Keratinocyte (primary cell): ENCODE measurements around the gene PGS1. TPM values are rescaled to one million over a fixed set of nuclear protein-coding genes. Genes with fewer than 3 reads are reported as not detected.

Experiments used
- DNase-seq: peaks from one replicate; pipeline ENCODE4 v3.0.0-alpha.2; 2011; ENCODE audit warnings: low read depth, missing footprints, low spot score
- FAIRE-seq: peaks from 2 replicates; lab custom pipeline; 2011; peaks lifted over from hg19 to GRCh38; lab: Jason Lieb, UNC
- H2AFZ ChIP-seq: 2 replicates; pipeline ENCODE4 v1.6.0; 2012; ENCODE audit warnings: low read length, control low read depth, inconsistent platforms; ENCODE audit not compliant: control insufficient read depth
- H3K27ac ChIP-seq: 2 replicates; pipeline ENCODE4 v1.5.1; 2011; ENCODE audit warnings: low read length; ENCODE audit not compliant: control insufficient read depth, insufficient read depth
- H3K27me3 ChIP-seq: 3 replicates; pipeline ENCODE4 v1.6.0; 2011; ENCODE audit warnings: low read length; ENCODE audit not compliant: control insufficient read depth, insufficient read depth; ENCODE audit errors: extremely low read depth
- H3K36me3 ChIP-seq, 2 experiments: 2 replicates in 1 of 2; 3 replicates in 1 of 2; pipeline ENCODE4 v1.5.1; 2011; ENCODE audit warnings: low read length in 2 of 2, mild to moderate bottlenecking in 1 of 2; ENCODE audit not compliant: control insufficient read depth in 2 of 2, insufficient read depth in 2 of 2; ENCODE audit errors: extremely low read depth in 1 of 2
- H3K4me1 ChIP-seq: 3 replicates; pipeline ENCODE4 v1.5.1; 2011; ENCODE audit warnings: low read length; ENCODE audit not compliant: control insufficient read depth, insufficient read depth; ENCODE audit errors: extremely low read depth
- H3K4me2 ChIP-seq: 3 replicates; pipeline ENCODE4 v1.6.0; 2011; ENCODE audit warnings: low read depth, low read length; ENCODE audit not compliant: control insufficient read depth, insufficient read depth; ENCODE audit errors: extremely low read depth
- H3K4me3 ChIP-seq, 3 experiments: fragments of 200-600 bp in 1 of 3; sonication (generic) in 1 of 3; 2 replicates in 2 of 3; 3 replicates in 1 of 3; pipeline ENCODE4 v1.5.1; 2011 to 2016; ENCODE audit warnings: low read length in 3 of 3, mild to moderate bottlenecking in 3 of 3, control low read depth in 2 of 3, inconsistent platforms in 1 of 3, low read depth in 1 of 3, mixed read lengths in 1 of 3, mixed run types in 1 of 3, moderate library complexity in 1 of 3; ENCODE audit not compliant: control insufficient read depth in 2 of 3, insufficient read depth in 2 of 3; ENCODE audit errors: extremely low read depth in 1 of 3
- H3K79me2 ChIP-seq: 2 replicates; pipeline ENCODE4 v1.6.0; 2012; ENCODE audit warnings: low read length; ENCODE audit not compliant: control insufficient read depth, insufficient read depth
- H3K9ac ChIP-seq: 3 replicates; pipeline ENCODE4 v1.6.0; 2011; ENCODE audit warnings: low read length; ENCODE audit not compliant: control insufficient read depth, insufficient read depth; ENCODE audit errors: extremely low read depth
- H3K9me1 ChIP-seq: 3 replicates; pipeline ENCODE4 v1.6.0; 2011; ENCODE audit warnings: low read length; ENCODE audit not compliant: control insufficient read depth, insufficient read depth; ENCODE audit errors: extremely low read depth
- H3K9me3 ChIP-seq: 2 replicates; pipeline ENCODE4 v1.5.1; 2012; ENCODE audit warnings: low read depth, low read length; ENCODE audit not compliant: control insufficient read depth
- H4K20me1 ChIP-seq: 3 replicates; pipeline ENCODE4 v1.6.0; 2011; ENCODE audit warnings: low read length; ENCODE audit not compliant: control insufficient read depth, insufficient read depth; ENCODE audit errors: extremely low read depth
- CTCF ChIP-seq, 3 experiments: IDR thresholded peaks in 1 of 3; conservative IDR thresholded peaks in 1 of 3; optimal IDR thresholded peaks in 1 of 3; 2 replicates in 2 of 3; 3 replicates in 1 of 3; pipeline versions ENCODE3 to v1.5.1; 2011; ENCODE audit warnings: low read length in 3 of 3, mild to moderate bottlenecking in 3 of 3, moderate library complexity in 2 of 3, control low read depth in 1 of 3, inconsistent platforms in 1 of 3; ENCODE audit not compliant: insufficient read depth in 2 of 3; ENCODE audit errors: extremely low read depth in 1 of 3
- EZH2 ChIP-seq: IDR thresholded peaks from one replicate; pipeline ENCODE4 v1.6.1; 2012; ENCODE audit warnings: inconsistent platforms, mild to moderate bottlenecking, low read length, moderate library complexity
- dilution Hi-C: fragments of 300-500 bp; cut with MboI; formaldehyde crosslinking; loops from one replicate; pipeline ENCODE4 v1.7.0; 2020; ENCODE audit warnings: low sequenced_read_pairs; ENCODE audit not compliant: extremely low pct_ligation_motif_present
- polyA plus RNA-seq, 5 experiments: library from polyadenylated mRNA; depleted of rRNA in 3 of 5; stranded (reverse) in 3 of 5; stranded (forward) in 1 of 5; unstranded in 1 of 5; fragments of >200 nt; gene quantifications; 1 replicate in 1 of 5; 2 replicates in 3 of 5; 3 replicates in 1 of 5; pipeline versions ENCODE4 v1.2.1 to v1.2.3, GENCODE V29; 2011 to 2012; ENCODE audit warnings: missing spikeins in 2 of 5, low read depth in 1 of 5, low replicate concordance in 1 of 5

PGS1 gene
- polyA plus RNA-seq, 1 donor (not counting 4 experiments of a cell fraction or from before 2014, with no cell fraction given): 19.6 TPM

DNA sequence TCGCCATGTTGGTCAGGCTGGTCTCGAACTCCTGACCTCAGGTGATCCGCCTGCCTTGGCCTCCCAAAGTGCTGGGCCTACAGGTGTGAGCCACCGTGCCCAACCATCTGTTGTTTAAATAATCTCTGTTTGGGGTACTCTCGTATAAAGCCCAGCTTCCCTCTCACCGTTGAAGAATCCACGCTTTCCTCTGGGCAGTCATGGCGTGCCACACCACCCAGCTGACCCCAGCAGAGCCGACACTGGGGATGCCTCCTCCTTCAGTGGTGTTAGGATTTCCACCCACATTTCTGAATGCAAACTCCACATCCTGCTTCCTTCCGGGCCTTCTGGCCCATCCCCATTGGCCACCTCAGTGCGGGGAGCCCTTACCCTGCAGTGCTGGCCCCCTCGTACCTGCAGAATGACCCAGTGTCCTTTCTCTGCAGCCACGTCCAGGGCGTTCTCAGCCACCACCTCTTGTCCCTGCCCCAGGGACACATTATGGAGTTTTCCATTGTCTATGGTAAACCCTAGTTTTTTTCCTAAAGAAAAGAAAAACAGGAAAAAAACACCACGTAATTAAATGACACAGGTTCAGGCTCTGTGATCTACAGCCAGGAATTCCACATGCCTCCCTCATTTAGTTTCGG is 60.4 kb downstream of the PGS1 start:
- Histone ChIP-seq H3K36me3 (no peaks in the 10 kb centered on the region), H3K9me1 (no peaks in the 10 kb centered on the region), H3K4me3 (no peak overlapping the region), H3K79me2 (no peaks in the 10 kb centered on the region), H2AFZ (no peak overlapping the region), H4K20me1 (peaks cover 2% of the 10 kb centered on the region), H3K9ac (no peak overlapping the region), H3K4me1 (no peaks in the 10 kb centered on the region), H3K27me3 (peaks cover 11% of the 10 kb centered on the region), H3K4me2 (no peak overlapping the region), H3K9me3 (no peaks in the 10 kb centered on the region), H3K27ac (no peak overlapping the region)
- FAIRE-seq: no peak
- dilution Hi-C loops: no loop called here
- no peak for DNase-seq
- no peak for TF ChIP-seq EZH2
- no peak for TF ChIP-seq CTCF (optimal IDR thresholded peaks at IDR 0.05 in 1 of 3, IDR thresholded peaks at IDR 0.05 in 1 of 3, conservative IDR thresholded peaks at IDR 0.05 in 1 of 3; ENCODE audit: extremely low read depth in 1 of 3, insufficient read depth in 2 of 3, low read length in 3 of 3)

GRCh38 chr17:78441271-78441971 is 63.0 kb downstream of the PGS1 start:
- H3K27ac ChIP-seq: no peak overlapping the region
- H3K9me3 ChIP-seq: no peaks in the 10 kb centered on the region
- no peak overlapping the region for H3K4me3 ChIP-seq
- peaks cover 11% of the 10 kb centered on the region for H3K27me3 ChIP-seq
- no peak overlapping the region for H2AFZ ChIP-seq
- H3K9ac ChIP-seq: no peak overlapping the region
- dilution Hi-C loops: no loop called here
- FAIRE-seq: no peak
- H3K4me2 ChIP-seq: no peak overlapping the region
- H3K9me1 ChIP-seq: no peaks in the 10 kb centered on the region
- H3K79me2 ChIP-seq: no peaks in the 10 kb centered on the region
- H3K36me3 ChIP-seq: no peaks in the 10 kb centered on the region
- no peak for DNase-seq
- no peaks in the 10 kb centered on the region for H3K4me1 ChIP-seq
- H4K20me1 ChIP-seq: peaks cover 2% of the 10 kb centered on the region
- TF ChIP-seq CTCF (optimal IDR thresholded peaks at IDR 0.05 in 1 of 3, IDR thresholded peaks at IDR 0.05 in 1 of 3, conservative IDR thresholded peaks at IDR 0.05 in 1 of 3; ENCODE audit: extremely low read depth in 1 of 3, insufficient read depth in 2 of 3, low read length in 3 of 3) (no peak), EZH2 (no peak)
